GM18909 (cell line): ENCODE measurements around the gene MAS1.

Experiments
- ATAC-seq: cut with Tn5 transposase; IDR thresholded peaks from one replicate; pipeline ENCODE4 v1.9.1; 2021; ENCODE audit warnings: mild to moderate bottlenecking; ENCODE audit not compliant: unreplicated experiment, poor library complexity

Gene MAS1

GRCh38 chr6:159878341-159878740, 12.4 kb upstream of the MAS1 start:
- no peak for ATAC-seq

GRCh38 chr6:159879856-159880255, 10.9 kb upstream of the MAS1 start:
- ATAC-seq = no peak

- ATAC-seq = no peak
Measured at GRCh38 chr6:159880412-159880975, 10.3 kb upstream of the MAS1 start.

GRCh38 chr6:159884720-159885119, 6.1 kb upstream of the MAS1 start:
- ATAC-seq = no peak

- no peak for ATAC-seq
Measured at GRCh38 chr6:159886270-159886669, 4.5 kb upstream of the MAS1 start.

- ATAC-seq = no peak
Measured at GRCh38 chr6:159887146-159887545, 3.6 kb upstream of the MAS1 start.

- no peak for ATAC-seq
Measured at GRCh38 chr6:159887761-159888160, 3.0 kb upstream of the MAS1 start.

- no peak for ATAC-seq
Measured at GRCh38 chr6:159890201-159890600, 587 bp upstream of the MAS1 start.

GRCh38 chr6:159892053-159892452, 1.3 kb downstream of the MAS1 start:
- ATAC-seq = no peak

GRCh38 chr6:159893064-159893463, 2.3 kb downstream of the MAS1 start:
- ATAC-seq = no peak

- ATAC-seq = no peak
Measured at GRCh38 chr6:159894991-159895390, 4.2 kb downstream of the MAS1 start.

- ATAC-seq = no peak
Measured at GRCh38 chr6:159897603-159898002, 6.8 kb downstream of the MAS1 start.

- ATAC-seq = no peak
Measured at GRCh38 chr6:159898519-159898918, 7.7 kb downstream of the MAS1 start.

- no peak for ATAC-seq
Measured at GRCh38 chr6:159899994-159900745, 9.4 kb downstream of the MAS1 start.

- no peak for ATAC-seq
Measured at GRCh38 chr6:159902620-159903019, 11.8 kb downstream of the MAS1 start.

- peak; percentile 65 for ATAC-seq
Measured at GRCh38 chr6:159904497-159904911, 13.7 kb downstream of the MAS1 start.

GRCh38 chr6:159906400-159906799, 15.6 kb downstream of the MAS1 start:
- ATAC-seq = no peak

GRCh38 chr6:159908535-159908934, 17.7 kb downstream of the MAS1 start:
- no peak for ATAC-seq

- ATAC-seq = no peak
Measured at GRCh38 chr6:159908979-159909378, 18.2 kb downstream of the MAS1 start.

- no peak for ATAC-seq
Measured at GRCh38 chr6:159910342-159910741, 19.6 kb downstream of the MAS1 start.

- no peak for ATAC-seq
Measured at GRCh38 chr6:159913375-159913774, 22.6 kb downstream of the MAS1 start.
